GM18909 (cell line): ENCODE measurements around the gene ABCC11.
A peak's percentile ranks its signal among the peaks of the same experiment; 100 is the strongest.
"Not testable (repeated sequence)": the region's sequence is repeated elsewhere in the genome, so short reads cannot be mapped to it uniquely, and the experiment has no call there.

ENCODE experiments used
- ATAC-seq: cut with Tn5 transposase; IDR thresholded peaks from one replicate; pipeline ENCODE4 v1.9.1; 2021; ENCODE audit warnings: mild to moderate bottlenecking; ENCODE audit not compliant: unreplicated experiment, poor library complexity

ABCC11 gene

GRCh38 chr16:48204825-48205151, 42.6 kb downstream of the ABCC11 start:
- ATAC-seq, result no peak

GRCh38 chr16:48203974-48204824, 43.1 kb downstream of the ABCC11 start:
- no peak for ATAC-seq

GRCh38 chr16:48201515-48202201, 45.7 kb downstream of the ABCC11 start:
- no peak for ATAC-seq

- no peak for ATAC-seq
These were observed 50.0 kb downstream of the ABCC11 start for GRCh38 chr16:48197294-48197693.

GRCh38 chr16:48194828-48195556, 52.3 kb downstream of the ABCC11 start:
- ATAC-seq, result no peak

GRCh38 chr16:48193846-48194245, 53.5 kb downstream of the ABCC11 start:
- no peak for ATAC-seq

GRCh38 chr16:48188449-48189102, 58.8 kb downstream of the ABCC11 start:
- peak; percentile 93 for ATAC-seq

GRCh38 chr16:48187779-48188178, 59.6 kb downstream of the ABCC11 start:
- no peak for ATAC-seq

GRCh38 chr16:48184681-48185080, 62.7 kb downstream of the ABCC11 start:
- no peak for ATAC-seq

- no peak for ATAC-seq
These were observed 64.3 kb downstream of the ABCC11 start for GRCh38 chr16:48182979-48183537.

GRCh38 chr16:48181746-48182520, 65.4 kb downstream of the ABCC11 start:
- not testable (repeated sequence) for ATAC-seq

GRCh38 chr16:48180868-48181480, 66.4 kb downstream of the ABCC11 start:
- ATAC-seq, result no peak

GRCh38 chr16:48176635-48177408, 70.5 kb downstream of the ABCC11 start:
- ATAC-seq, result no peak

GRCh38 chr16:48173889-48174288, 73.5 kb downstream of the ABCC11 start:
- no peak for ATAC-seq

- no peak for ATAC-seq
These were observed 74.7 kb downstream of the ABCC11 start for GRCh38 chr16:48172682-48173081.

- no peak for ATAC-seq
These were observed 77.4 kb downstream of the ABCC11 start for GRCh38 chr16:48169896-48170295.

- ATAC-seq, result no peak
These were observed 79.3 kb downstream of the ABCC11 start for GRCh38 chr16:48168075-48168474.

GRCh38 chr16:48166617-48167016, 80.7 kb downstream of the ABCC11 start:
- not testable (repeated sequence) for ATAC-seq
